HG02885 (cell line): ENCODE results near the gene MT1G.
"Not testable (repeated sequence)": the region's sequence is repeated elsewhere in the genome, so short reads cannot be mapped to it uniquely, and the experiment has no call there.

Experiments used
- ATAC-seq: cut with Tn5 transposase; IDR thresholded peaks from one replicate; pipeline ENCODE4 v1.9.1; 2021; ENCODE audit warnings: mild to moderate bottlenecking; ENCODE audit not compliant: unreplicated experiment, poor library complexity

The MT1G gene

DNA sequence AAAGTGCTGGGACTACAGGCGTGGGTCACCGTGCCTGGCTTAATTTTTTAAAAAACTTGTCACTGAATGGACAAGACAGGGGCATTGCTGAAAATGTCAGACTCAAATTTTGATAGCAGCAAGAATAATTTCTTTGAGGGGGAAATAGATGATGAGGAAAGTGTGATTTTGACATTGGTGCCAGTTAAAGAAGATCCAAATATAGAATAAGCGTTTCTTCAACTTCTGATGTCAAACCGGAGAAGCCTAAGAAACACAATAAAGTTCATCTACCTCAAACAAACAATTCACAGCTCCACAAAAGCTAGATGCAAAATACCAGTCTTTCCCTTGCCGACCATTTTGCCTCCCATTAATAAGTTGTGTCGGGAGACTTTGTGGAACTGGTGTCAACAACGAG, 18.9 kb upstream of the MT1G start:
- no peak for ATAC-seq

- ATAC-seq = no peak
Measured at GRCh38 chr16:56684926-56685590, 17.2 kb upstream of the MT1G start.

DNA sequence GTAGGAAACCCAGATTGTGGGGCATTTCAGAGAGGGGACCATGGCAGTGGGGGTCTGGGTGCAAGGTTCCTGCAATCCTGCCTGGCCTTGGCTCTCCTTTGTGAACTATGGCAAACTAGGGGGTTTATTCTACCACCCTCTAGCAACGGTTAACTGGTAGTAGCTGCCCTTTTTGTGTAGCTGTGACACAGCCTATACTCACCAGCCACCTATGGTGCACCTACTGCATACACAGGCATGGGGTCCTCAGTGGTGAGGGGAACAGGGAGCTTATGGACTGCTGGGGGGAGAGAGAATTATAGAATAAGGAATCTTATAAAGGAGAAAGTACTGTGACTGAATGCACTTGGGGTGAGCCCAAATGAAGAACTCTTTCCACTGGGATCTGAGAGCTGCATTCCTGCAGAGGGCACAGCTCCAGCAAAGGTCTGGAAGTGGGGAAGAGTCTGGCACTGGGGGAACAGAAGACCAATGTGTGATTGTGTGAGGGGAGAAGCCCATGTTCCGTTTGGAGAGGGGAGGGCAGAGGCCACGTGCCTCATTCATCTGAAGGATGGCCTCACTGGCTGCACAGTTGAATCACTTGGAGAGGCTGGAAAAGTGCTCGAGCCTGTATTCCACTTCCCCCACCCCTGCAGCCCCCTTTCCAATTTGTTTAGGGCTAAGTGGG, 16.5 kb upstream of the MT1G start:
- no peak for ATAC-seq

- ATAC-seq = no peak
Measured at GRCh38 chr16:56683424-56684172, 15.7 kb upstream of the MT1G start.

- ATAC-seq = no peak
Measured at GRCh38 chr16:56682703-56683397, 15.0 kb upstream of the MT1G start.

DNA sequence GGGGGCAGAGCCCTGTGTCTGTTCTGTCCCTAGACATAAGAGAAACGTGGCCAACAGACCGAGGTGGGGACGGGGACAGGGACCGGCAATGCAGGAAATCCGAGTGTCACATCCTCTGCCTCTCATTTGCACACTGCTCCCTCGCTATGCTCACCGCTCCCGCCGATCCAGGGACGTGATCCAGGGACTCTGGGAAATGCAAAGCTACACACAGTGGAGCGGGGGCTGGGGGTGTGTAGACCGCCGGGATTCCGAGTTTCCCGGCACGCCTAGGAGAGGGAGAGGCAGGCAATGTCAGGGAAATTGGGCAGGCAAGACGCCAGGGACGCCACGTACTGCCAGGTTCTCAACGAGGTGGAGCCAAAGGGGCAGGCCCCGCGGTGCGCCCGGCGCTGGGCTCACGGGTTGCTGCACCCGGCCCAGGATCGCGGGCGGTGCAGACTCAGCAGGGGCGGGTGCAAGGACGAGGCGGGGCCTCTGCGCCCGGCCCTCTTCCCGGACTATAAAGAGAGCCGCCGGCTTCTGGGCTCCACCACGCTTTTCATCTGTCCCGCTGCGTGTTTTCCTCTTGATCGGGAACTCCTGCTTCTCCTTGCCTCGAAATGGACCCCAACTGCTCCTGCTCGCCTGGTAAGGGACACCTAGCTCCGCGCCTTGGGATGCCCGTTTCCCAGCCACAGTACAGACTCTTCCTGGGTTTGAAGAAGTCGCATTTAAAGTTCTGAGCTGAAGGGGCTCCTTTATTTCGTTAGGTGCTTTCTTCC, 14.3 kb upstream of the MT1G start, which contains the start of gene MT1X:
Gene MT1X (plus strand): TSS at position 532 of the 764 bp plus-strand sequence. CDS start 71 bp downstream, at position 603.
- ATAC-seq = peak; percentile 99

GRCh38 chr16:56679818-56680217, 12.0 kb upstream of the MT1G start:
- ATAC-seq = no peak

DNA sequence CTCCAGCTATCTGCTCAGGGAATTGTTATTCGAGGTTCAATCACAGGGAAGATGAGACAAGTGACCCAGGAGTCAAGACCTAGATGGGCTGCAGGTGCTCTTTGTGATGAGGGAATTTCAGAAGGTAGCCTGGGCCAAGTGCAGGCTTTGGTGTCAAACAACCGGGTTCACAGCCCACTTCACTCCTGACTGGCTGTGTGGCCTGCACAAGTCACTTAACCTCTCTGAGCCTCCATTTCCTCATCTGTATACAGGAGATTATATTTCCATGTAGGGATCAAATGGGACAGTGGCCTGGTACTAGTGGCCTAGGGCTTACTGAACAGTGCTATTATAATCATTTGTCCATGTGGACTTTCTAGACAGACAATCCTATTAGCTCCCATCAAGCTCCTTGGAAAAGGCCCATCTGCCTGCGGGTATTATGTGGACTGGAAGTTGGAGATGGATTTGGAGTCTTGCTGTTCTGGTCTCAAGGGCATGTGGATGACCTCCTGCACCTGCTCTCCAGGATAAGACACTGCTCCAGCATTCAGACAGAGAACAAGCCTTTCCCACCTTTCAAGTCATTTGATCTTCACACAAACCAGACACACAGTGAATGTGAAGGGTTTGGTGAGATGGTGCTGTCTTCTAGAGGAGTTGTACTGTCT, 11.3 kb upstream of the MT1G start:
- no peak for ATAC-seq

- ATAC-seq = no peak
Measured at GRCh38 chr16:56677474-56677873, 9.6 kb upstream of the MT1G start.

DNA sequence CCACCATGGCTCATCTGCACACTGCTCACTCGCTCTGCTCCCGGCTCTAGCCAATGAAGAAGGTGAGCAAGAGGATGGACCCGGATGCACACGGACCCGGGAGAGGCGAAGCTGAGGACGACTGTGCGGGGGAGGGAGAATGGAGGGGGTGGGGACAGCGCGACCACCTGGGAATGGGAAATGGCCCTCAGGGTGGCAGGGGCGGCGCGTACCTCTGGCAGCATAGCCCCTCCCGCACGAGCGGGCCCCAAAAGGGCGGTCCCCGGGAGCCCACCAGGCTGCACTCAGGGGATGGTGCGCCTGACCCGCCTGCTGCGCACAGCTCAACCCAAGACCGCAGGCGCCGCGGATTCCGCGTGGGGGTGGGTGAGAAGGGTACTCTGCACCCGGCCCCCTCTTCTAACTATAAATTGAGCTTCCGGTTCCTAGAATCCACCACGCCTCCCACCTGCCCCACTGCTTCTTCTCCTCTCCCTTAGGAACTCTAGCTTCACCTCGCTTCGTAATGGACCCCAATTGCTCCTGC, 7.9 kb upstream of the MT1G start:
- no peak for ATAC-seq

DNA sequence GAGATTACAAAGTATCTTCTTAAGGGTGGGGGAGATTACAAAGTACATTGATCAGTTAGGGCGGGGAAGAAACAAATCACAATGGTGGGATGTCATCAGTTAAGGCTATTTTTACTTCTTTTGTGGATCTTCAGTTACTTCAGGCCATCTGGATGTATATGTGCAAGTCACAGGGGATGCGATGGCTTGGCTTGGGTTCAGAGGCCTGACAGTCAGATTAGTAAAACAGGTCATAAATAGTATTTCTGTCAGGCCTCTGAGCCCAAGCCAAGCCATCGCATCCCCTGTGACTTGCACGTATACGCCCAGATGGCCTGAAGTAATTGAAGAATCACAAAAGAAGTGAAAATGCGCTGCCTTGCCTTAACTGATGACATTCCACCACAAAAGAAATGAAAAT, 6.7 kb upstream of the MT1G start:
- not testable (repeated sequence) for ATAC-seq

DNA sequence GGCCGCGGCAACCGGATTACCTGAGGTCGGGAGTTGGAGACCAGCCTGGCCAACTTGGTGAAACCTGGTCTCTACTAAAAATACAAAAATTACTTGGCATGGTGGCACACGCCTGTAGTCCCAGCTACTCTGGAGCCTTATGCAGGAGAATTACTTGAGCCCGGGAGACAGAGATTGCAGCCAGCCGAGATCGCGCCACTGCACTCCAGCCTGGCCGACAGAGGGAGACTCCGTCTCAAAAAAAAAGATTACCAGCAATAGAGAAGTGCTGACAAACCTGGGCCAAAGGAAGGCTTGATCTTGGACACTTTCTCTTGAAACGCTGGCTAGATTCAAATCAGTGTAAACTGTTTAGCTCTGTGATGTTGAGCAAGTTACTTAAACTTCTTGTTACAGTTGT, 6.1 kb upstream of the MT1G start:
- ATAC-seq = no peak

DNA sequence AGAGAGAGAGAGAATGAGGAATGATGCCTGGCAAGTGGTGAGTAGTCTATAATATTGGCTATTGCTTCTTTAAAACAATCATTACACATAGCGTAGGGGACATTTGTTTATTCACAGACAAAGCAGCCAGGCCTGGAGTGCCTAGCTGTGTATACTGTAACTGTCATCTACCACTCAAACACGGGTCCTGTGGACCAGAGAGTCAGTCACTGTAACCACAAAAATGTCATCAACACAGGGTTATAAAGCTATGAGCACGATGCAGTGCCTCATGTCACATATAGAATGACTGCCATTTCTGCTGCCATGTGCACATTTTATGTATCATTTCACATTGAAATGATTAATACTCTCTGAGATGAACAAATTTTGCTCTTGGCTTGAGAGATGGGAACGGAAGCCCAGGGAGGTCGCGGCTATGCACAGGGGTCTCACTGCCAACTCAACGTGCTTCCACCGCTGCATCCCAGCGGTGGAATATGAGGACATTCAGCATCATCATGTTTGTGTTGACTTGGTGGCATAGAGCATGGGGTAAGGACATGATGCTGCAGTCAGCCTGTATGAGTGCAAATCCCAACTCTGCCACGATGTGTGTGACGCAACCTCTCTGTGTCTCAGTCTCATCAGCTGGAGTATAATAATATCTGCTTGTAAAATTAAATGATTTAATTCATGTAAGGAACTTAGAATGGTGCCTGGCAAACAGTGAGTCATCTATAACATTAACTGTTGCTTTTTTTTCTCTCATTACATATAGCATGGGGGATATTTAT, 5.1 kb upstream of the MT1G start:
- no peak for ATAC-seq

DNA sequence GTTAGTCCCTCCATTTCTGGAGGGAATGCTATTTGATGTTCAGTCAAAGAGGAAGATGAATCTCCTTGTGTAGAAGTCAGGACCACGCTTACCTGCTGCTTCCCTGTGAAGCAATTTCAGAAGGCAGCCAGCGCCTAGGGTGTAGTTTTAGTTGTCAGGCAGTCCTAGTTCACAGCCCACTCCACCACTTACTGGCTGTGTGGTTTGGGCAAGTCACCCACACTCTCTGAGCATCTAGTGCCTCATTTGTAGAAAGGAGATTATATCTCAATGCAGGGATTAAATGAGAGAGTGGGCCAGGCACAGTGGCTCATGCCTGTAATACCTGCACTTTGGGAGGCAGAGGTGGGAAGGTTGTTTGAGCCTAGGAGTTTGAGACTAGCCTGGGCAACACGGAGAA, 4.3 kb upstream of the MT1G start:
- ATAC-seq = not testable (repeated sequence)

- not testable (repeated sequence) for ATAC-seq
Measured at GRCh38 chr16:56671691-56672090, 3.8 kb upstream of the MT1G start.

GRCh38 chr16:56670620-56670934, 2.7 kb upstream of the MT1G start:
- ATAC-seq = no peak

DNA sequence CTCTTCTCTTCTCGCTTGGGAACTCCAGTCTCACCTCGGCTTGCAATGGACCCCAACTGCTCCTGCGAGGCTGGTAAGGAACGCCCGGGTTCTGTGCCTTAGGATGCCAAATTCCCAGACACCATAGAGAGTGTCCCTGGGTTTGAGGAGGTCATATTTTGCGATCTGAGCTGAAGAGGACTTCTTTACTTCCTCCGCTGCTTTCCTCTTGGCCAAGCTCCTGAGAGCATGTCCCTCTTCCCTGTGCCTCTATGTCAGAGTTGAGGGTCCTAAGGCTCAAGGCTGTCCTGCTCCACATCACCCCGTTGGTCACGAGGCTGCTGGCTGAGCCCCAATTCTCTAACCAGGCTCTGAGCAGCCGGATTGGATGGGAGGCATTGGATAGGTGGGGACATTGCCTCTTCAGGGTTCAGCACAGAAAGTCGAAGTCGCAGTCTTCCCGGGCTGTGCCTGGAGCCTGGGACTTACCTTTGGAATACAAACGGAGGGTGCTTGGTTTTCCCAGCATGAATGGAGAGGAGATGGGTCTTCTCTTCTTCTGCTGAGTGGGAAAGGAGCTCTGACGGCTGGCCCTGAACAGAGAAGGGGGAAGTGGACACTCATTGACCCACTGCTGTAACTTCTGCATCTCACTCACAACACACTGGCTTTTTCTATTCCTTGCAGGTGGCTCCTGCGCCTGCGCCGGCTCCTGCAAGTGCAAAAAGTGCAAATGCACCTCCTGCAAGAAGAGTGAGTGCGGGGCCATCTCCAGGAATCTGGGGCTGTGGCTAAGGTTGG, 2.2 kb upstream of the MT1G start:
- ATAC-seq = no peak
